Prostate gland (tissue), 2 donors: Measurements from ENCODE around the gene KRTCAP3. TPM values are rescaled to one million over a fixed set of nuclear protein-coding genes. Genes with fewer than 3 reads are reported as not detected.

Source experiments
- DNase-seq: peaks from one replicate; pipeline ENCODE4 v3.0.0-alpha.2; 2019; ENCODE audit warnings: low spot score
- H3K27ac ChIP-seq, 2 donors: fragments of 200-600 bp; sonication (generic); 2 replicates each; pipeline ENCODE4 v1.5.1; 2017 to 2019
- H3K27me3 ChIP-seq: fragments of 200-600 bp; sonication (generic); replicated peaks from 2 replicates; pipeline ENCODE4 v1.5.1; 2019; ENCODE audit not compliant: insufficient read depth
- H3K36me3 ChIP-seq, 2 donors: fragments of 200-600 bp; sonication (generic); 1 replicate in 1 of 2; 2 replicates in 1 of 2; pipeline versions ENCODE4 v1.5.1 to v1.8.1; 2017 to 2019
- H3K4me1 ChIP-seq: fragments of 200-600 bp; sonication (generic); replicated peaks from 2 replicates; pipeline ENCODE4 v1.5.1; 2019
- H3K4me3 ChIP-seq, 2 donors: fragments of 200-600 bp; sonication (generic); 2 replicates each; pipeline ENCODE4 v1.5.1; 2017 to 2019
- H3K9me3 ChIP-seq: fragments of 200-600 bp; sonication (generic); 2 replicates; pipeline ENCODE4 v1.5.1; 2017
- POLR2A ChIP-seq: fragments of 450-650 bp; IDR thresholded peaks from one replicate; pipeline ENCODE4 v1.6.1; 2016; ENCODE audit warnings: antibody characterized with exemption, mild to moderate bottlenecking
- POLR2AphosphoS5 ChIP-seq: sonication (generic); formaldehyde crosslinking; IDR thresholded peaks from one replicate; pipeline ENCODE4 v1.6.1; 2017; ENCODE audit warnings: antibody characterized with exemption
- WGBS: methylation state at CpG from one replicate; pipeline ENCODE4 v1.1.5; 2018; 5-methylcytosine and 5-hydroxymethylcytosine counted together
- intact Hi-C: fragments of 100-400 bp; cut with DNase I; formaldehyde crosslinking; loops from one replicate; pipeline ENCODE4 v1.14.2; 2022
- total RNA-seq, 2 donors: library from RNA; depleted of rRNA; stranded (reverse); fragments of >200 nt; gene quantifications; one replicate each; pipeline ENCODE4 v1.1.0, GENCODE V29; 2016
- TF ChIP-seq, protein P1 (sequence below), 4 experiments: fragments of 200-600 bp in 2 of 4; fragments of 450-650 bp in 2 of 4; sonication (generic) in 2 of 4; IDR thresholded peaks; 1 replicate in 3 of 4; 2 replicates in 1 of 4; pipeline ENCODE4 v1.5.1; 2016 to 2019; ENCODE audit warnings: antibody characterized with exemption in 4 of 4, mild to moderate bottlenecking in 2 of 4, moderate library complexity in 2 of 4

KRTCAP3 gene, protein sequence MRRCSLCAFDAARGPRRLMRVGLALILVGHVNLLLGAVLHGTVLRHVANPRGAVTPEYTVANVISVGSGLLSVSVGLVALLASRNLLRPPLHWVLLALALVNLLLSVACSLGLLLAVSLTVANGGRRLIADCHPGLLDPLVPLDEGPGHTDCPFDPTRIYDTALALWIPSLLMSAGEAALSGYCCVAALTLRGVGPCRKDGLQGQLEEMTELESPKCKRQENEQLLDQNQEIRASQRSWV
- 100 to 1,000 TPM in 1 of 2 donors, 10 to 100 TPM in 1; 31.4 to 147 TPM for total RNA-seq

DNA sequence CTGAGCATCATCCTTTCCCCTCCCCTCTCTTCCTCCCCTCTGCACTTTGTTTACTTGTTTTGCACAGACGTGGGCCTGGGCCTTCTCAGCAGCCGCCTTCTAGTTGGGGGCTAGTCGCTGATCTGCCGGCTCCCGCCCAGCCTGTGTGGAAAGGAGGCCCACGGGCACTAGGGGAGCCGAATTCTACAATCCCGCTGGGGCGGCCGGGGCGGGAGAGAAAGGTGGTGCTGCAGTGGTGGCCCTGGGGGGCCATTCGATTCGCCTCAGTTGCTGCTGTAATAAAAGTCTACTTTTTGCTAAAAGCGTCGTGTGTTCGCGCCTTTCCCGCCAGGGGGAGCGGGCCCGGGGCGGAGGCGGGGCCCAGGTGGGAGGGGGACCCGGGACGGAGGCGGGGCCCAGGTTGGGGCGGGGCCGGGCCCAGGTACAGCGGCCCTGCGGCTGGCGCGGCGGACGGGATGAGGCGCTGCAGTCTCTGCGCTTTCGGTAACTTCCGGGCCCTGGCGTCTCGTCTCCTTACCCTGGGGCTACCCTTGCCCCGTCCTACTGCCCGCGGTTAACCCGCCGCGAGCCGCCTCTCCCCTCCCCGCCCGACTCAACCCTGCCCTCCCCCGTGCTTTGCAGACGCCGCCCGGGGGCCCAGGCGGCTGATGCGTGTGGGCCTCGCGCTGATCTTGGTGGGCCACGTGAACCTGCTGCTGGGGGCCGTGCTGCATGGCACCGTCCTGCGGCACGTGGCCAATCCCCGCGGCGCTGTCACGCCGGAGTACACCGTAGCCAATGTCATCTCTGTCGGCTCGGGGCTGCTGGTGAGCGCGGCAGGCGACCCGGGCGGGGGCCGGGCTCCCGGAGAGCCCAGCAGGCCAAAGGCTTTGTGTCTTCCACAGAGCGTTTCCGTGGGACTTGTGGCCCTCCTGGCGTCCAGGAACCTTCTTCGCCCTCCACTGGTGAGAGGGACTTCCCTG lies at the start of gene KRTCAP3:
Gene KRTCAP3, plus strand, starts transcription at position 424 of the 962 bp plus-strand sequence. Its CDS starts 32 bp downstream, at position 456.
- H3K9me3 ChIP-seq = no peaks in the 10 kb centered on the region
- H3K27me3 ChIP-seq = no peaks in the 10 kb centered on the region
- intact Hi-C loops = no loop called here
- 22% methylated on average over 79 of the region's 80 CpGs for WGBS
- DNase-seq = peak; percentile 81
- TF ChIP-seq, protein P1, sequence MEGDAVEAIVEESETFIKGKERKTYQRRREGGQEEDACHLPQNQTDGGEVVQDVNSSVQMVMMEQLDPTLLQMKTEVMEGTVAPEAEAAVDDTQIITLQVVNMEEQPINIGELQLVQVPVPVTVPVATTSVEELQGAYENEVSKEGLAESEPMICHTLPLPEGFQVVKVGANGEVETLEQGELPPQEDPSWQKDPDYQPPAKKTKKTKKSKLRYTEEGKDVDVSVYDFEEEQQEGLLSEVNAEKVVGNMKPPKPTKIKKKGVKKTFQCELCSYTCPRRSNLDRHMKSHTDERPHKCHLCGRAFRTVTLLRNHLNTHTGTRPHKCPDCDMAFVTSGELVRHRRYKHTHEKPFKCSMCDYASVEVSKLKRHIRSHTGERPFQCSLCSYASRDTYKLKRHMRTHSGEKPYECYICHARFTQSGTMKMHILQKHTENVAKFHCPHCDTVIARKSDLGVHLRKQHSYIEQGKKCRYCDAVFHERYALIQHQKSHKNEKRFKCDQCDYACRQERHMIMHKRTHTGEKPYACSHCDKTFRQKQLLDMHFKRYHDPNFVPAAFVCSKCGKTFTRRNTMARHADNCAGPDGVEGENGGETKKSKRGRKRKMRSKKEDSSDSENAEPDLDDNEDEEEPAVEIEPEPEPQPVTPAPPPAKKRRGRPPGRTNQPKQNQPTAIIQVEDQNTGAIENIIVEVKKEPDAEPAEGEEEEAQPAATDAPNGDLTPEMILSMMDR (IDR thresholded peaks at IDR 0.05) = peak; percentile 12 to 56 (median 50)
- peak; percentile 12 for TF ChIP-seq POLR2AphosphoS5
- TF ChIP-seq POLR2A = peak; percentile 59
- H3K27ac ChIP-seq = peak within 1 kb of the TSS; percentile 83 to 85
- peaks cover 11 to 28% of the 10 kb centered on the region in 2 donors for H3K36me3 ChIP-seq
- peaks cover 3% of the 10 kb centered on the region for H3K4me1 ChIP-seq
- peak within 1 kb of the TSS; percentile 42 to 54 for H3K4me3 ChIP-seq

DNA sequence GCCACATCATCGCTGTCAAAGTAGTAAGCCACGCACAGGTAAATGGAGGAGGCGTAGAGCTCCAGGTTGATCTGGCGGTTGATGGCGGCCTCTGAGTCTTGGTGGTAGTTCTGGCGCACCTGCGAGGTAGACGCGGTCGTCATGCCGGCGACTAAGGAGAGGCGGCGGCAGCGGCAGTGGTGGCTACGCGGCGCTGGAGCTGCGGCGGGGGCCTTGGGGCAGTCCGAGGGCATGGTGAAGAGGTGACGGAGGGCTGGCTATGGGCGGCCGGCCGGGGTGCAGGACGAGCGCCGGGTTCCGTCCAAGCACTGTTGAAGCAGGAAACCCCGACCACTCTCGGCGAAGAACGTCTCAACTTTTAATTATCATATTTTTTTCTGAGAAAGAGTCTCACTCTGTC lies 49.0 kb upstream of the KRTCAP3 start:
- no peaks in the 10 kb centered on the region for H3K4me1 ChIP-seq
- no peak for TF ChIP-seq POLR2A
- TF ChIP-seq POLR2AphosphoS5 = no peak
- TF ChIP-seq, protein P1 (IDR thresholded peaks at IDR 0.05) = no peak
- H3K4me3 ChIP-seq = no peak overlapping the region
- H3K9me3 ChIP-seq = no peaks in the 10 kb centered on the region
- no peaks in the 10 kb centered on the region for H3K36me3 ChIP-seq
- H3K27me3 ChIP-seq = no peaks in the 10 kb centered on the region
- WGBS = 97% methylated on average over 33 of the region's 33 CpGs
- H3K27ac ChIP-seq = no peak overlapping the region
- intact Hi-C loops = no loop called here
- no peak for DNase-seq

DNA sequence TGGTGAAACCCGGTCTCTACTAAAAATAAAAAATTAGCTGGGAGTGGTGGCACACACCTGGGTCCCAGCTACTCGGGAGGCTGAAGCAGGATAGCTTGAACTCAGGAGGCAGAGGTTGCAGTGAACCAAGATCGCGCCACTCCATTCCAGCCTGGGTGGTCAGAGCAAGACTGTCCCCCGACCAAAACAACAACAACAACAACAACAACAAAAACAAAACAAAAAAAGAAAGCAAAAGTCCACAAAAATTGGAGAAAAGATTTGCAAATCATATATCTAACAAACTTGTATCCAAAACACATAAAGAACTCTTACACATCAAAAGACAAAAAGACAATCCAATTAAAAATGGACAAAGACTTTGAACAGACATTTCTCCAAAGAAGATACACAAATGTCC lies 43.2 kb upstream of the KRTCAP3 start:
- intact Hi-C loops = no loop called here
- DNase-seq = no peak
- Histone ChIP-seq H3K27me3 (no peaks in the 10 kb centered on the region), H3K9me3 (no peaks in the 10 kb centered on the region), H3K36me3 (no peaks in the 10 kb centered on the region), H3K4me3 (no peak overlapping the region), H3K27ac (no peak overlapping the region), H3K4me1 (no peaks in the 10 kb centered on the region)
- no peak for TF ChIP-seq POLR2A
- 95% methylated on average over 5 of the region's 5 CpGs for WGBS

DNA sequence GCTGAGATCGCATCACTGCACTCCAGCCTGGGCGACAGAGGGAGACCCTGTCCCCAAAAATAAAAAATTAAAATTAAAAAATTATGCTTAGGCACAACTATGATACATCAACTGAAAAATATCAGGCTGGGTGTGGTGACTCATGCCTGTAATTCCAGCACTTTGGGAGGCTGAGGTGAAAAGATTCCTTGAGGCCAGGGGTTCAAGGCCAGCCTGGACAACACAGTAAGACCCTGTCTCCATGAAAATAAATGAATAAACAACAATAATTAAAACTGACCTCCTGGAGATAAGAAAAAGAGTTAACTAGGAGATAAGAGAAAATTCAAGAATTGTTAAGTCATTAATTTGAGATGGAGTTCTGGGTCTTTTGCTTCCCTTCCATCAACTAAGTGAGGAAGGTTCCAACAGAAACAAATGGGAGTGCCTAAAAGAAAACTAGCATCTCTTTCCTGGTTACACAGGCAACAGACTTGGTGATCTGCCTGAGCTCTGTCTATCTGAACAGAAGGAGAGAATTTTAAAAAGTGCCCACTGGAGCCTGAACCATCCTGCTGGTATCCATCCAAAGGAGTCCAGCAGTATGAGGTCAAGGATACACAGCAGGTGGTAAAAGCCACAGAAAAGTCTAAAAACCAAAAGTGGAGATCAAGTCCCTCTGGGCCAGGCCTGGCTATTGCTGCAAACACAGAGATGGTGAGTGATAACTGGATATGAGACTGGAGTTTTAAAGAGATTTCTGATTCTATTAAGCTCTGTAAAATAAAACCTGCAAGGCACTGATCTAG lies 41.6 kb upstream of the KRTCAP3 start:
- TF ChIP-seq, protein P1 (IDR thresholded peaks at IDR 0.05) = no peak
- no peak for TF ChIP-seq POLR2AphosphoS5
- TF ChIP-seq POLR2A = no peak
- Histone ChIP-seq H3K27me3 (no peaks in the 10 kb centered on the region), H3K4me1 (no peaks in the 10 kb centered on the region), H3K36me3 (no peaks in the 10 kb centered on the region), H3K9me3 (no peaks in the 10 kb centered on the region), H3K27ac (no peak overlapping the region), H3K4me3 (no peak overlapping the region)
- intact Hi-C loops = no loop called here
- WGBS = 99% methylated on average over 2 of the region's 2 CpGs
- no peak for DNase-seq
